ENCODE results near the gene TLN1. TPM values are rescaled to one million over a fixed set of nuclear protein-coding genes. Genes with fewer than 3 reads are reported as not detected.

Gene TLN1
- total RNA-seq, 1 donor from 2014 or later: 378 TPM

DNA sequence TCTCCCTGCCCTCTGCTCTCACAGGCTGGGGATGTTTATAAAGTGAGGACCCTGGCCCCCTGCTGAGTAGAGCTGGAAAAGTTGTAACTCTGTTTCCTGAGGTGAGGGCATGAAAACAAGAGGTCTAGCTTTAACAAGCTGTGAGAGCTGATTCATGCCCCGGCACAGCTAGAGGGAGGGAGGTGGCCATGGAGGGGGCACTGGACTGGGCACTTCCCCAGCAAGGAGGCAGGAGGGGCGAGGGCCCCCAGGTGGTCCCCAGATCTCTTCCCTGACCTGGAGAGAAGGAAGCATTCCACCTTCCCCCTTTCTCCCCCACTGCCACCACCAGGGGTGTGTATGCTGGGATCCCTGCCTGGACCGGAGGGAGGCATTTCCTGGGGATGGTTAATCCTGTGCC, 22.3 kb upstream of the TLN1 start, which contains the start of gene MSMP:
Gene MSMP, minus strand, starts transcription at position 13 of the 400 bp plus-strand sequence. CDS start 147 bp downstream, outside the sequence.
- intact Hi-C loops (cut with micrococcal nuclease): loop anchor here (10.0 kb wide), 1 partner anchor 821 kb away; the partner anchor contains the start of gene MELK

DNA sequence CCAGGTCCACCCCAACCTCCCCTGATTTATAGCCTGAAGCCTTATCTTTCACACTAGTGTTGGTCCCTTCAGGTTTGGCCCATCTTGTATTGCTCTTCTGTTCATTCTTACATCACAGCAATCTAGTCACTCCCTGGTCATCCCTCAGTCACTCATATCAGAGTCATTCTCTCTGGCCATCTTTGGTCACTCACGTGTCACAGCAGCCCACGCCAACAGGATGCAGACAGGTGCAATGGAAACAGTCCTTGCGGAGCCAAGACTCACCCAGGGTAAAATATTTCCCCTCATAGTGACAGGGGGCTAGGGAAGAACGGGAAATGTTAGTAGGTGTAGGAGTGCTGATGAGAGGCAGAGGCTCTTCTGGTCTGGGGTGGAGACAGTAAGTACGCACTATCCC, 21.5 kb upstream of the TLN1 start:
- intact Hi-C loops (cut with micrococcal nuclease): loop anchor here (10.0 kb wide), 1 partner anchor 821 kb away; the partner anchor contains the start of gene MELK

DNA sequence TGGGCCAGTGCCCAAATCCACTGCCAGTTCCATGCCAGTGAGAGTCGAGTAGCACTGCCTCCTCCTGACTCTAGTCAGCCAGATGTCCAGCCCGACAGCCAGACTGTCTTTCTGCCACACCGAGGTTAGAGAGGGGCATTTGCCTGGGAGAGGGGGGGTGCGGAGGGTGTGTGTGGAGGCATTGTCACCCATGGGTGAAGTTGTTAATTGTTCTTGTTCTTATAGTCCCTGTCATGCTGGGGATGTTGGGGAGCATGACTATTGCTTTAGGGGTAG, 18.2 kb upstream of the TLN1 start:
- intact Hi-C loops (cut with micrococcal nuclease): loop anchor here (10.0 kb wide), 1 partner anchor 825 kb away; the partner anchor contains the start of gene MELK

DNA sequence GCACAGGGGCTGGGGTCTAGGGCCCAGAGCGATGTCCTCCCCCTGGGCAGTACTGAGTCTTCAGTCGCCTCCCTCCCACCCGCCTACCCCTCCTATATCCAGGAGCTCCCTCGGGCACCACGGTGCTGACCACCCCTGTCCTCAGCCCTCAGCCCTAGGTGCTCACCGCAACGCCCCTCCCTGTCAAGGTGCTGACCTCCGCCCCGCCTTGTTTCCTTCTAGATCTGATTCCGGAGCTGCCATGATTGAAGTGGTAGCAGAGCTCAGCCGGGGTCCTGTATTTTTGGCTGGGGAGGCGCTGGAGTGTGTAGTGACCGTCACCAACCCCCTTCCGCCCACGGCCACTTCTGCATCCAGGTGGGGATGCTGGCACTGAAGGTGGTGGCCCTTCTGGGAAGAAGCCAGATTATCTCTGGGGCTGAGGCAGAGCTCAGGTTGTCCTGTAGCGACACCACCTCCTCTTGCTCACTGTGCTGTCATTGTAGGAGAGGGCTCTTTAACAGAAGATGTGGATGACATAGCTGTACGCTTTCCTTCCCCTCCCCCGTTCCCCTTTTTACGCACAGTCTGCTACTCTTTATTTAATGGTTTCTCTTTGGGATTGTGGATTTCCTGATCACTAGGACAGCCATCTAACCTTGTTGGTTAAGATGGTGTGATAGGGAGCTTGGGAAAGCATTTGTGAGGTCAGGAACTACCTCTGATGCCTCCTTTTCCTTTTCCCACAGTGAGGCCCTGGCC, 17.7 kb upstream of the TLN1 start:
- intact Hi-C loops (cut with micrococcal nuclease): loop anchor here (1.0 to 10.0 kb wide), 6 partner anchors 17 to 1370 kb away; partner anchors contain the start of genes CREB3, MELK, TLN1 and TMEM8B

DNA sequence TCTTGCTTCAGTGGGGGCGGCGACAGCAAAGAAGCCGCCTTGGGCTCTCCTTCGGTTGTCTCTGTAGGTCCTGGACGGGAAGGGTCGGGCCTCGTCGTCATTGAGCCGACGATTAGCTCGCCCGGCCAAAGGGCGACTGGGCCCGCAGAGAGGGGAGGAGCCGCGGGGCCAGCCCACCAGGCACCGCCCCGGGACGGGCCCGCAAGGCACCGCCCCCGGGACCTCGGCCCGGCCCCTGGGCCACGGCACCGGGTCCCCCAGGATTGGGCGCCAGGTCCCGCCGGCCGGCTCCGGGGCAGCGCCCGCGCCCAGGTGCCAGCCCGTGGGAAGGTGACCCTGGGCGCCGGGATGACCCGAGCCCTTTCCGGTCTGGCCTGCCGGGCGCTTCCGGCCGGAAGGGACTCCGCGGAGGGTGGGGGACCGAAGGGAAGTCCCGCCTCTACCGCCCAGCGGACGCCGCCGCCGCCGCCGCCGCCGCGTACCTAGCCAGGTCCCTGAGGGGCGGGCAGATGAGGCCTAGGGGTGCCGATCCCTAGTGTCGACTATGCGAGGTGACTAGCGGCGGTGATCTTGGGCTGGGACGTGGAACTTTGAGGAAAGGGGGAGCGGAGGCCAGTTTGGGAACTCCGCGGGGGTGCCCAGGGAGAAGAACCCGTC, 17.0 kb upstream of the TLN1 start, which contains the start of the genes GBA2 and RGP1:
Gene GBA2, minus strand, starts transcription at position 371 of the 657 bp plus-strand sequence. CDS start 524 bp downstream, outside the sequence.
Gene RGP1, plus strand, starts transcription at position 430 of the 657 bp plus-strand sequence. CDS start 469 bp downstream, outside the sequence.
- intact Hi-C loops (cut with micrococcal nuclease): loop anchor here (1.0 kb wide), 9 partner anchors 7 to 1370 kb away; partner anchors contain the start of genes CREB3, HINT2, TLN1 and TMEM8B

DNA sequence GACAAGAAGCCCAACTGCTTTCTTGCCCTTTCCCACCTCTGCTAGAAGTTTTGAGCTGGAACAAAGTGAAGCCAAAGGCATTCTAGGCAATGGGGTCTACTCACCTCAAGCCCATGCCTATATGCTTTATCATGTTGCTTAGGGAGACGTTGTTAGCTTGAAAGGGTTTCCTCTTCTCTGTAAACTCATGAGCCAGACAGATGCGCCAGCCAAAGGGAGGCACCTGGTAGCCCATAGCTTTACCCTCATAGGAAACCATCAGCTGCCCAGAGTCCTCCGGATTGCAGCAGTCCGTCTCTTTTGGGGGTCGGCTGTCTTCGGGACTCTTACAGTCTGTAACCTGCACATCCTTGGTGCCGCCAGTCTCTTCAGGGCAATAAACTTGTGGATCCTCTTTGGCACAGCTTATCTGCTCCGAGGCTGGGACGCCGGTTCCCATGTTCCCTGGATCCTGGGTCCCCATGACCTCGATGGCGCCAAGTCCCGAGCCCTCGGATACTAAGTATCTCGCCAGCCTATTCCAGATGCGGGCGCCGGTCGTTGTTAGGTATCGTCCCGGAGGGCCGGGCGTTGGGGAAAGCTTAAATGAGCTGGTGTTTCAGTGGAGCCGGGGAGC, 16.4 kb upstream of the TLN1 start:
- intact Hi-C loops (cut with micrococcal nuclease): loop anchor here (1.0 kb wide), 4 partner anchors 8 to 637 kb away; partner anchors contain the start of gene HINT2

DNA sequence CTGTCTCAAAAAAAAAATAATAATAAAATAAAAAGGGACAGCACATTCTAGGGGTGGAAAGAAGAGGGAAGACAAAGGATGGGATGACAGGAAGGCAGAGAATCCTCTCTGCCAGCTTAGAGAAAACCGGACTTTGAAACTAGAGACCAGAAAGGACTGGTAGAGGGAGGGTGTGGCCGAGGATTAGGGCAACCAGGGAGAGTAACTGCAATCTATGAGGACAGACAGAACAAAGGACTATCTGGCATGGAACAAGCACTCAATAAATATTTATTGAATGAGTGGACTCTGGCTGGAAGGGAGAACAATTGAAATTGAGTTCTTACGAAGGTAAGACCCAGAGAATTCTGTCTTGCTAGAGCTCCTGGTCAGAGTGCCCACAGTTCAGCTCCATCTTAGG, 14.6 kb upstream of the TLN1 start:
- intact Hi-C loops (cut with micrococcal nuclease): no loop called here

DNA sequence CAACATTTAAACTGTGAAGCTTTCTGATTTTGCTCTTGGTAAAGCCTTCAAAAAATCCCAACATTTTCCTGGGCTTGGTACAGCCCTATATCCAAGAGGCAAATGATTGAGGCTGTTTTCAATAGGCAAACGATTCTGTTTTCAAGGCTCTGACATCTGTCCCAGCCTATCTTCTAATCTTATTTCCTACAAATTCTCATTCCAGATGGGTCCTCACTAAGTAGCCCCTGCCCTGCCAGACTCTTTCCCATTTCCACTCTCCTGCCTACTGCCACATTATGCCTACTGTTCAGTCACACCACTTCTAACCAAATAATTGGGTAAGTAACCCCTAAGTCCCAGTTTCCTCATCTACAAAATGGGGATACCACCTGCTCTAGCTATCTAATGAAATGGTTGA, 13.6 kb upstream of the TLN1 start:
- intact Hi-C loops (cut with micrococcal nuclease): no loop called here

DNA sequence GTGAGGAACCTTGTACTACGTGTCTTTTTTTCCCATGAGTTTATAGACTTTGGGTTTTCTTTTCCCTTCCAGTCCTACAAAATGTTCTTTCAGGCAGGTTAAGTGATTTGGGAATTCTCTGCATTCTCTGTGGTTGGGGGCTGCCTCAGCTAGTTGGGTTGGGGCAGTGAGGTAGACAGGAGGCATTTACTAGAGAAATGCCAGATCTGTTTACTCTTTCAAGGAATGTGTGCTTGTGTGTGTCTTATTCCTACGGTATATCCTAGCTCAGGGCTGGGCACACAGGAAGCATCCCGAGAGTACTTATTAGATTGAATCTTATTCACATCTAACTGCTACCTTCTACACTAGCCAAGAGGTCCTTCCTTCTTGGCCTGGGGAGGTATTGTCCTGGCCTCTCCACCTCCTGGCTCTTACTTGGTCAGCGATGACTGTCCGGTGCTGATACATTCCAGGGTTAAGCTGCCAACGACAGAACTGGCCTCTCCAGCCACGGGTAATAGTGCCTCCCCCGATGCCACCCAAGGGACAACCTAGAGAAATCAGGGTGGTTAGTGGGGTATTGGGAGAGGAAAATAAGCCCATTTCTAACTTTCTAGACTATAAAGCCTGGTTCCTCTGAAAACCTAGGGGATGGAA, 12.0 kb upstream of the TLN1 start:
- intact Hi-C loops (cut with micrococcal nuclease): no loop called here

DNA sequence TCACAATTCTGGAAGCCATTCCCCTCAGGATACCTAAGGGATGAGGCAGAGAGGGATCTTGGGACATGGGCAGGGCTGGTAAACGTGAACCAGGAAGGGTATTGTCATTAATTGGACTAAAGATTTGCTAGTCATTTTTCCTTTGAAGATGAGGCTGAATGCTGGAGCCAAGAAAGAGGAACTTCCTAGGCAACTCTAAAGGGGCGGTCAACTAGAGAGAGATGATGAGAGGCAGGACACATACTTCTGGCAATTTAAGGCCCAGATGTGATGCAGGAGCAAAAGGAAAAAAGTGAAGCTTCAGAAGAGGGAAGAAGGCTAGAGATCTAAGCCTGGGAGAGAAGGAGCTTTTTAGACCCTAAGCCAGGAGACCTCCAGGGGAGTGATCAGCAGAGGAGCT, 11.5 kb upstream of the TLN1 start:
- intact Hi-C loops (cut with micrococcal nuclease): no loop called here

DNA sequence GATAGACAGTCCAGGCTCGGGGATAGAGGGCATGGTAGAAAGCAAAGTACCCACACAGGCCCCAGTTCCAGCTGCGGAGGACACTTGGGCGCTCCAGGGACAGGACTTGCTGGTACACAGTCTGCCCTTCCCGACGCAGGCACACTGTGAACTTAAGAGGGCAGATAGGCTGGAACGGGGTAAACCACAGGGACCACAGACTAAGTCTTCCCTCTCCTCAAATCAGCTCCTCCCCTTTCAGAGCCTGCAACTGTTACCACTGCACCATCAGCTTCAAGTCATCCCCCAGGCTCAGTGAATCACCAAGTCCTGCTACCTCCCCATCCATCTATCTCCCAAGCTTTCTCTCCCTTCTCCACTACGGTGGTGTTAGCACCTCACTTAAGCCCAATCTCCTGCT, 9.7 kb upstream of the TLN1 start:
- intact Hi-C loops (cut with micrococcal nuclease): no loop called here

DNA sequence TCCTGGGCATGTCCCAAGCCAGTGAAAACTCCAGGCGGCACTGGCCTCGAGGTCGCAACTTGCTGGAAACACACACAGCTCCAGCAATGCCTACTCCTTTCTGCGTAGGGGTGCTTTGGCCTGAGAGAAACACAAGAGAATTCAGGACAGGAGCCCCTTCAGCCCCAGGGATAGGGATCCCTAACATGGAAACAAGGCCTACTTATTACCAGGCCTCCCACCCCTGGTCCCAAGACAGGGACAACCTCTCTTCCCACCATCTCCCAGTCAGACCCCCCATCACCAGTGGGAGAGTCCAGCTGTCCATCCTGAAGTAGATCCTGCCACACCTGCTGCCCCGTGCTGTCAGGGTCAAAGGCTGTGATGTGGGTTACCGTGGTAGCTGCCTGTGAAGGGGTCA, 8.2 kb upstream of the TLN1 start:
- intact Hi-C loops (cut with micrococcal nuclease): no loop called here

DNA sequence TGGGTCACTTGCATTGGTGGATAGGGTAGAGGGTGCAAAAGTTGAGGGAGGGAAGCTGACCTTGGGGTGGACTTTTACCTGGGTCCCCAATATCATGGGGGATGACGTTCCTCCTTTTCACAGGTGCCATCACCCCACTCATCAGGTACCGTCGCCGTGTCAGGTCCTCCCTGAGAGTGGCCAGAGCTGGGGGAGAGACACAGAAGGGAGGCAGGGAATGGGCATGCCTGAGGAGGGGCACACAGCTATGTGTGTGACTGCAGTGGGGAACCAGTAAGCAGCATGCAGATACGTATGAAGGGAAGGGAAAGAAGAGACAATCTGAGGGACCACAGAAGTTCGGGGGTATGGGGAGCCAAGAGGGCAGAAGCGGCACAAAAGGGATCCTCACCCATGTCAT, 6.9 kb upstream of the TLN1 start:
- intact Hi-C loops (cut with micrococcal nuclease): loop anchor here (5.0 to 10.0 kb wide), 3 partner anchors 244 to 1074 kb away; partner anchors contain the start of genes CCL27 and RUSC2

DNA sequence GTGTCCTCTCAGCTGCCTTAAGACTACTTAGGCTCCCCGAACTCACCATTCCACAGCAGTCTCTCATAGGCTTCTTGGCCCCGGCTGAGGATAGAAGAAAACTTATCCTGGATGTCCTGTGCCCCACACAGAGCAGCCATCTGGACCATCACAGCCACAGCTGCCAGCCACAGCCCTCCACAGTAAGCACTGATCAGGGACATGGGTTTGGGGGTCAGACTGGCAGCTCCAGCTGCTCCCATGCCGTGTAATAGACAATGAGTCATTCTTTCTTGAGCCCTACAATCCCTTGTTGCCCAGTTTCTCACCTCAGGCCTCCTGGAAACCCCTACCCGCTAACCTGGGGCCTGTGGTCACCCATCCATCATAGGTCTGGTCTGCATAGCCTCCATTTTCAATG, 6.2 kb upstream of the TLN1 start:
- intact Hi-C loops (cut with micrococcal nuclease): loop anchor here (5.0 to 10.0 kb wide), 3 partner anchors 243 to 1073 kb away; partner anchors contain the start of genes CCL27 and RUSC2

DNA sequence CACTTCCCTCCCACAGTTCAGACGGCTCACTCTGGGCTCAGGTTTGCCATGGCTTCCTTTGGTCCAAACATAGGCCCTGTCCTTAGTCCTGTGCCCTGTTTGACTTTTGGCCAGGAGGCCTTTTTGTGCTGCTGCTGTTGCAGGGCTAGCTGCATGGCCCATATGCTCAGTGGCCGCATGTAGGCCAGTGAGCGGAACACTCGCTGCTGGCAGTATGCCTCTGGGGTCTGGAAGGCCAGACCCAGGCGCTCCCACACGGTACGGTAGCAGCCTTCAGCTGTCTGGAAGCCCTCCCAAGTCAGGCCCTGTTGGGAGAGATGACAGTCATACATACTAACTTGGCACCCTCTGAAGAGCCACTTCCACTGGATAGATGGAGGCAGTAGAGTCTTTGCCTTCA, 5.1 kb upstream of the TLN1 start:
- intact Hi-C loops (cut with micrococcal nuclease): loop anchor here (5.0 to 10.0 kb wide), 3 partner anchors 242 to 1072 kb away; partner anchors contain the start of genes CCL27 and RUSC2

DNA sequence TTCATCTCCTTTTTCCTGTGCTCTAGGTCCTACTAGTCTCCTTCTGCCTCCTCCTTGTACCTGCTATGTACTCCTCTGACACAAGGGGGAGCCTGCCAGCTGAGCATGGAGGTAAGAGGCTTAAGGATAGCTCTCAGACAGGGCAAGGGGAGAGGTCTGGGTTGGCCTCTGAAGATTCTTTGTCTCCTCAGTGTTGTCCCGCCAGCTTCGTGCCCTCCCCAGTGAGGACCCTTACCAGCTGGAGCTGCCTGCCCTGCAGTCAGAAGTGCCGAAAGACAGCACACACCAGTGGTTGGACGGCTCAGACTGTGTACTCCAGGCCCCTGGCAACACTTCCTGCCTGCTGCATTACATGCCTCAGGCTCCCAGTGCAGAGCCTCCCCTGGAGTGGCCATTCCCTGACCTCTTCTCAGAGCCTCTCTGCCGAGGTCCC, 4.2 kb upstream of the TLN1 start:
- intact Hi-C loops (cut with micrococcal nuclease): loop anchor here (1.0 to 10.0 kb wide), 8 partner anchors 12 to 1071 kb away; partner anchors contain the start of genes CCL27 and RUSC2

DNA sequence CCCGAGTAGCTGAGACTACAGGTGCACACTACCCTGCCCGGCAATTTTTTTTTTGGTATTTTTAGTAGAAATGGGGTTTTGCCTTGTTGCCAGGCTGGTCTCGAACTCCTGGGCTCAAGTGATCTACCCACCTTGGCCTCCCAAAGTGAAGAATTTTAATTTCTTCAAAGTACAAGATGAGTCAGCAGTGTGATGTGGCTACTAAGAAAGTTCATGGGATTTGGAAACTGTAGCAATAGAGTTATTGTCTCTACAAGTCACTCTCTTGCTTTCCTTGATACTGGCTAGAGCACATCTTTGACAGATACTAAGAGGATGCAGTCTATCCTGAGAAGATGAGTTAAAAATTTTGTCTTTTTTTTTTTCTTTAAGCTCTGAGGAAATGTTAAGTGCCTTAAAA, 2.1 kb upstream of the TLN1 start:
- intact Hi-C loops (cut with micrococcal nuclease): loop anchor here (5.0 to 10.0 kb wide), 7 partner anchors 239 to 1357 kb away; partner anchors contain the start of genes CCL27, GNE, MYORG and RUSC2

DNA sequence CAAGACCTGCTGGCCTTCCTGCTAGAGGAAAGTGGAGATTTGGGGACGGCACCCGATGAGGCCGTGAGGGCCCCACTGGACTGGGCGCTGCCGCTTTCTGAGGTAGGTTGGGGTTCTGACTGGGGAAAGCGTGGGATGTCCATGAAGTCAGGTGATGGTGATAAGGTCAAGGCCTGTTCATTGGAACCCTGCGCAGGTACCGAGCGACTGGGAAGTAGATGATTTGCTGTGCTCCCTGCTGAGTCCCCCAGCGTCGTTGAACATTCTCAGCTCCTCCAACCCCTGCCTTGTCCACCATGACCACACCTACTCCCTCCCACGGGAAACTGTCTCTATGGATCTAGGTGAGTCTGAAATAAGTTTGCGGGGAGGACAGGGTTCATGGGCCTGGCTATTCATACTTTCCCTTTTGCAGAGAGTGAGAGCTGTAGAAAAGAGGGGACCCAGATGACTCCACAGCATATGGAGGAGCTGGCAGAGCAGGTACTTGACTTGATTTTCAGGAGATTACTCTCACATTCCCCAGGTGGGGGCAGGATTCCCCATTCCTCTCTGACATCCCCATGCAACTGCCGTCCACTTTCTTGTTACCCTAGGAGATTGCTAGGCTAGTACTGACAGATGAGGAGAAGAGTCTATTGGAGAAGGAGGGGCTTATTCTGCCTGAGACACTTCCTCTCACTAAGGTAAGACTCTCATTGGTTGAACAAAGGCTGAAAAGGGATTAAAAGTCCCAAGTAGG, 976 bp upstream of the TLN1 start:
- intact Hi-C loops (cut with micrococcal nuclease): loop anchor here (1.0 to 10.0 kb wide), 19 partner anchors 16 to 1356 kb away; partner anchors contain the start of genes CCL27, CLTA, DNAJB5 and GBA2

DNA sequence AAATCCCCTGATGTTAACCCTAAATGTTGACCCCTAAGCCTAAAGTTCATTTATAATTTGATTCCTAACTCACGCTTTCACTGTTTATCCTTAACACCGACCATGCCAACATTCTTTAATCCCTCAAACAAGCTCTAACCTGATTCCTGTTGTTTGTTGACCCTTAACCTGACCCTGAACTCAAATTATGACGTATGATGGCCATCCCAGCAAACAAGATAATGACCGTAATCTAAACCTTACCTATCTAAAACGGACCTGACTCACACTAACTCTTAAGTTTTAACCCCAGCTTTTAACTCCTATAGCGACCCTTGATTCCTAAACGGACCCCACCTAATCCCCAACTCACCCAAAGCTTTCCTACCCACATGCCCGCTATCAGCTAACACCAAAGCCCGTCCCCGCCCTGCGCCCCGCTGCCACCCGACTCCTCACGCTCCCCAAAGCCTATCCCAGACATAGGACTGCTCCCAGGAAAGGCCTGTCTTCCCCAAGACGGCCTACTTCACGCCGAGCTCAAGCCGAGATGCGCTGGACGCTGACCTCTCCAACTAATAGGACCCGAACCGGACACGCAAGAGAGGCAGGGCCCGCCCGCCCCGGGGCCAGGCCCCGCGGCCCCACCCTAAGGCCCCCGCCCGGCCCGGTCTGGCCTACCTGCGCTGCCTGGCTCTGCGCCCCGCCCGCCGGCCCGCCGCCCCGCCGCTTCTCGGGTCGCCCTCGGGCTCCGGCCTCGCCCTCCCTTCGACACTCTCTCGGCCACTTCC, 395 bp downstream of the TLN1 start:
- intact Hi-C loops (cut with micrococcal nuclease): loop anchor here (1.0 to 10.0 kb wide), 19 partner anchors 18 to 1354 kb away; partner anchors contain the start of genes CCL27, CLTA, DNAJB5 and GBA2
